Testis (tissue), 3 donors: ENCODE data around the gene MRPL50. TPM values are rescaled to one million over a fixed set of nuclear protein-coding genes. Genes with fewer than 3 reads are reported as not detected.

Experiments used
- DNase-seq: peaks from one replicate; pipeline ENCODE4 v3.0.0-alpha.2; 2019
- H3K27ac ChIP-seq, 2 donors: fragments of 200-600 bp; sonication (generic); one replicate each; pipeline ENCODE4 v1.5.1; 2019
- H3K27me3 ChIP-seq: fragments of 200-600 bp; sonication (generic); one replicate; pipeline ENCODE4 v1.5.1; 2019
- H3K36me3 ChIP-seq: fragments of 200-600 bp; sonication (generic); one replicate; pipeline ENCODE4 v1.5.1; 2017; ENCODE audit warnings: low read depth; ENCODE audit errors: missing control alignments
- H3K4me1 ChIP-seq: fragments of 200-600 bp; sonication (generic); one replicate; pipeline ENCODE4 v1.5.1; 2019
- H3K4me3 ChIP-seq, 2 donors: fragments of 200-600 bp; sonication (generic); one replicate each; pipeline ENCODE4 v1.5.1; 2017 to 2019
- H3K9me3 ChIP-seq: fragments of 200-600 bp; sonication (generic); one replicate; pipeline ENCODE4 v1.5.1; 2017
- CTCF ChIP-seq, 3 experiments: fragments of 450-650 bp in 2 of 3; fragments of 200-600 bp in 1 of 3; sonication (generic) in 1 of 3; IDR thresholded peaks; one replicate each; pipeline ENCODE4 v1.5.1; 2016 to 2019; ENCODE audit warnings: antibody characterized with exemption in 3 of 3, mild to moderate bottlenecking in 2 of 3, moderate library complexity in 1 of 3
- POLR2A ChIP-seq: fragments of 450-650 bp; IDR thresholded peaks from one replicate; pipeline ENCODE4 v1.6.1; 2017; ENCODE audit warnings: antibody characterized with exemption, mild to moderate bottlenecking, moderate library complexity
- WGBS, 2 donors: methylation state at CpG; one replicate each; pipeline ENCODE4 v1.1.5; 2018; 5-methylcytosine and 5-hydroxymethylcytosine counted together
- intact Hi-C: fragments of 100-400 bp; cut with DNase I; formaldehyde crosslinking; loops from one replicate; pipeline ENCODE4 v1.15.1; 2023; ENCODE audit warnings: low total_unique reads
- polyA plus RNA-seq: library from polyadenylated mRNA; stranded (reverse); fragments of 350-450 nt; fragmentation: Illumina TruSeq; extraction: RNeasy Lipid Tissue Mini Kit (QIAGEN cat#74804); gene quantifications from one replicate; pipeline ENCODE4 v1.2.3, GENCODE V29; 2014; ENCODE audit warnings: low read depth, low replicate concordance; ENCODE audit not compliant: insufficient read depth
- total RNA-seq, 2 donors: library from RNA; depleted of rRNA; stranded (reverse); fragments of >200 nt; gene quantifications; one replicate each; pipeline ENCODE4 v1.2.3, GENCODE V29; 2016

MRPL50 gene
- total and polyA plus RNA-seq, 3 donors from 2014 or later, result 10.5 to 18.3 (median 15.4) TPM

DNA sequence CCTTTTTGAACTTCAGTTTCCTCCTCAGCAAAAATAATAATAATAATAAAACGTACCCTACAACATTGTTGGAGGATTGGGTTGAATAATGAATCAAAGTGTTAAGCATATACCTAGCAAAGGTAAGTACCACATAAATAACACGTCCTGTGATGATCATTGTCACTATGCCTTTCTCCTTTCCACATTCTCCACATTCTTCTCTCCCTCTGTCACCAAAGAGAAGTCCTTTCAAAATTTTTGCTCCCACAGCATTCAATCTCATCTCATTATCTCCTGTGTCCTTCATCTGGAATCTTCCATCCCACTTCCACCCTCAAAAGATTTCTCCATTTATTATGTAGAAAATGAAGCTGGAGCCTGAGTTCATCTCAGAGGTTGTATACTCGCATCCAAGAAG lies 44.3 kb upstream of the MRPL50 start:
- intact Hi-C loops, result no loop called here
- TF ChIP-seq CTCF (IDR thresholded peaks at IDR 0.05) (no peak), POLR2A (no peak)
- H3K9me3 ChIP-seq, result no peaks in the 10 kb centered on the region
- H3K27ac ChIP-seq, result no peak overlapping the region
- peaks cover 4% of the 10 kb centered on the region for H3K4me1 ChIP-seq
- no peaks in the 10 kb centered on the region for H3K27me3 ChIP-seq
- no peak overlapping the region for H3K4me3 ChIP-seq
- H3K36me3 ChIP-seq, result no peaks in the 10 kb centered on the region
- WGBS, 2 donors, result 79 to 87% methylated on average over 3 of the region's 3 CpGs
- no peak for DNase-seq

DNA sequence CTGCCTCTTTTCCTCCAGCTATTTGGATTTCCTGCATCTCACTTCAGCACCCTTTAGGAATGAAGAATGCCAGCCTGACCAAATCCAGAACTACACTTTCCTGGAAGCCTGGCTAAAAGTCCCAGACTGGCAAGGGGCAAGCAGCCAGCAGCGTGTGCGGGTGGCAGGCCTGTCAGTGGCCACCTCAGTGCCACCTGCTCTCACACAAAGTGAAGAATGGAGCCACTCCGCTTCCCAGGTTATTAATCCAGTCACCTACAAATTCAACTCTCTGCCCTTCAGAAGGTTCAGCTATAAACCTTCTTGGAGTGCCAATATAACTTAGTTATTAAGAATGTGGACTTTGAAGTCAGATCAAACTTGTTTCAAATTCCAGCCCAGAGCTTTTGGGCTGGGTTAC lies 43.9 kb upstream of the MRPL50 start:
- Histone ChIP-seq H3K36me3 (no peaks in the 10 kb centered on the region), H3K9me3 (no peaks in the 10 kb centered on the region), H3K27me3 (no peaks in the 10 kb centered on the region), H3K4me1 (peaks cover 4% of the 10 kb centered on the region), H3K27ac (no peak overlapping the region), H3K4me3 (no peak overlapping the region)
- TF ChIP-seq CTCF (IDR thresholded peaks at IDR 0.05) (no peak), POLR2A (no peak)
- 69 to 93% methylated on average over 3 of the region's 3 CpGs for WGBS, 2 donors
- no peak for DNase-seq
- intact Hi-C loops, result no loop called here

DNA sequence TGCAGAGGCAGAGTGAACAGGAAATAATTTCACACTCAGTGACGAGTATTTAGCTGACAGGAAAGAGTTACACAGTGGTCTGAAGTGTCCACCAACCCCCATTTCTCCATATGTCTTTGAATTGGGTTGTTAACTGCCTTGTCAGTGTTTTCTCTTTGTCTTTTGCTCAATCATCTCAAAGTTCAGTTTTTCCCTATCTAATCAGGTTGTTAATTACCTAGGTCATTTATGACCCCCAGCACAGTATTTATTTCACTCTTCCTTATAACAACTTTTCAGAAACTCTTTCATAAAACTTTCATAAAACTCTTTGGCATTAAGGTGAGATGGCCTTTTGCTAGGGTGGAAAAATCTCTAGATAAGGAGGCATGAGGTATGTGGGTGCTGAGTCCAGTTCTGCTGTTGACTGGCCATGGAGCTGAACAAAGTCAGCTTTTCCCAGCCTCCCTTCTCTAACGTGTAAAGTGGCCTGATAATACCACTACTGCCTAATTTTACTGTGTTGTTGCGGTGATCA lies 42.4 kb upstream of the MRPL50 start:
- TF ChIP-seq POLR2A, result no peak
- TF ChIP-seq CTCF (IDR thresholded peaks at IDR 0.05), result no peak
- 63 to 74% methylated on average over 3 of the region's 3 CpGs for WGBS, 2 donors

DNA sequence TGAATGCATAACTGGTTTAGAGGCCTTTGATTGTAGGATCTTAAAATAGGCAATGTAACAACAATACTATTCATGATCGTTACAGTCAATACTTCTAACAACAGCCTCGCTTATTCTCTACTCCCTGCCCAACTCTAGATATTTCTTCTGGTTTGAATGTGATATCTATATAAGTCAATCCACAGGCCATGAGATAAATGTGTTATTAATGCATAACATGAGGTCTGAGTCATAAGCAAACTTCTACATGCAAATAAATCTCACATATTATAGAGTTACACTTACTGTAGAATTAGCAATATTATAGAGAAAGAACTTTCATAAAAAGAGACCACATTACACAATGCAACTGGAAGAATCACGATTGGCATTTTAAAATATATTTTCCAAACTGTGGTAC lies 40.1 kb upstream of the MRPL50 start:
- Histone ChIP-seq H3K36me3 (no peaks in the 10 kb centered on the region), H3K27me3 (no peaks in the 10 kb centered on the region), H3K27ac (no peak overlapping the region), H3K9me3 (no peaks in the 10 kb centered on the region), H3K4me1 (peaks cover 4% of the 10 kb centered on the region), H3K4me3 (no peak overlapping the region)
- no peak for DNase-seq
- intact Hi-C loops, result no loop called here
- 69 to 77% methylated on average over 3 of the region's 3 CpGs for WGBS, 2 donors
- TF ChIP-seq CTCF (IDR thresholded peaks at IDR 0.05) (no peak), POLR2A (no peak)

More for the DNA sequence above, 42.4 kb upstream of the MRPL50 start:
- Histone ChIP-seq H3K27ac (no peak overlapping the region), H3K36me3 (no peaks in the 10 kb centered on the region), H3K4me3 (no peak overlapping the region), H3K27me3 (no peaks in the 10 kb centered on the region), H3K4me1 (peaks cover 4% of the 10 kb centered on the region), H3K9me3 (no peaks in the 10 kb centered on the region)
- intact Hi-C loops, result no loop called here
- DNase-seq, result no peak

DNA sequence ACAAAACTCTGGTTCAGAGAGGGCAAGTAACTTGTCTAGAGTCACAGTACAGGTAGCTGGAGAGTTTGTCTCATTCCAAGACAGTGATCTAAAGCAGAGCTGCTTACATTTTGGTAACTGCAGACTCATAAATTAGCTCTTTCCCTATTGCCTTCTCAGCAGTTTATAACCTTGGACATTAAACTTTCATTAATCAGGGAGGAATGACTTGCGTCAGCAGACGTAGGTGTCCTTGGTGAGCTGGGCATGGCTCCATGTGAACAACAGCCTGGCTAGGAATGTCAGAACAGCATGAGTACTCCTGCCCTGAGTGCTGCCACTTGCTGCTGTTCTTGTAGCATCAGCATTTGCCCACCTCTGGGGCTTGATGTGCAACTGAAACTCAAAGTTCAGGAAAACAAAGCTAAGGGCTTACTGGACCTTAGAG lies 39.4 kb upstream of the MRPL50 start:
- peaks cover 4% of the 10 kb centered on the region for H3K4me1 ChIP-seq
- H3K27me3 ChIP-seq, result no peaks in the 10 kb centered on the region
- 48 to 68% methylated on average over 2 of the region's 2 CpGs for WGBS, 2 donors
- no peaks in the 10 kb centered on the region for H3K36me3 ChIP-seq
- H3K4me3 ChIP-seq, result no peak overlapping the region
- peak overlapping the region in 1 of 2 donors; percentile 73 for H3K27ac ChIP-seq
- no peak for TF ChIP-seq POLR2A
- TF ChIP-seq CTCF (IDR thresholded peaks at IDR 0.05), result no peak
- H3K9me3 ChIP-seq, result no peaks in the 10 kb centered on the region
- intact Hi-C loops, result no loop called here
- DNase-seq, result peak; percentile 85
